Smooth muscle cell (in vitro differentiated cells): Measurements from ENCODE around the gene YWHAG. TPM values are rescaled to one million over a fixed set of nuclear protein-coding genes. Genes with fewer than 3 reads are reported as not detected.
"Not testable (repeated sequence)": the region's sequence is repeated elsewhere in the genome, so short reads cannot be mapped to it uniquely, and the experiment has no call there.

Source experiments
- DNase-seq: peaks from one replicate; lab custom pipeline; 2025; ENCODE audit not compliant: unreplicated experiment; lab: John Stamatoyannopoulos, UW
- H2AFZ ChIP-seq: fragments of 200-600 bp; sonication (generic); 2 replicates; pipeline ENCODE4 v1.6.0; 2016; ENCODE audit warnings: antibody characterized with exemption, low read depth, mild to moderate bottlenecking
- H3F3A ChIP-seq: fragments of 200-600 bp; sonication (generic); 2 replicates; pipeline ENCODE4 v1.6.0; 2017; ENCODE audit warnings: antibody characterized with exemption, low read depth
- H3K27ac ChIP-seq: fragments of 200-600 bp; sonication (generic); 2 replicates; pipeline ENCODE4 v1.5.1; 2016; ENCODE audit warnings: low read depth, mild to moderate bottlenecking
- H3K27me3 ChIP-seq: fragments of 200-600 bp; sonication (generic); 2 replicates; pipeline ENCODE4 v1.6.1; 2016; ENCODE audit warnings: low read depth, mild to moderate bottlenecking
- H3K36me3 ChIP-seq: fragments of 200-600 bp; sonication (generic); 2 replicates; pipeline ENCODE4 v1.5.1; 2016; ENCODE audit warnings: low read depth
- H3K4me1 ChIP-seq: fragments of 200-600 bp; sonication (generic); 2 replicates; pipeline ENCODE4 v1.5.1; 2016; ENCODE audit warnings: low read depth
- H3K4me2 ChIP-seq: fragments of 200-600 bp; sonication (generic); 2 replicates; pipeline ENCODE4 v1.6.0; 2016; ENCODE audit warnings: mild to moderate bottlenecking
- H3K4me3 ChIP-seq: fragments of 200-600 bp; sonication (generic); 2 replicates; pipeline ENCODE4 v1.5.1; 2016; ENCODE audit warnings: mild to moderate bottlenecking
- H3K79me2 ChIP-seq: fragments of 200-600 bp; sonication (generic); 2 replicates; pipeline ENCODE4 v1.6.0; 2016; ENCODE audit warnings: low read depth, mild to moderate bottlenecking
- H3K9ac ChIP-seq: fragments of 200-600 bp; sonication (generic); 2 replicates; pipeline ENCODE4 v1.6.0; 2016; ENCODE audit warnings: low read depth
- H3K9me3 ChIP-seq: fragments of 200-600 bp; sonication (generic); replicated peaks from 2 replicates; pipeline ENCODE4 v1.5.1; 2016; ENCODE audit warnings: low read depth
- H4K20me1 ChIP-seq: fragments of 200-600 bp; sonication (generic); 2 replicates; pipeline ENCODE4 v1.6.0; 2016; ENCODE audit warnings: low read depth
- WGBS: methylation state at CpG from one replicate; pipeline ENCODE4 v1.1.7; 2016; ENCODE audit warnings: low lambda C conversion rate; 5-methylcytosine and 5-hydroxymethylcytosine counted together
- polyA plus RNA-seq: library from polyadenylated mRNA; unstranded; fragments of >200 nt; fragmentation: Nextera tagmentation; extraction: Ambion mirVana; gene quantifications from 2 replicates; pipeline ENCODE4 v1.2.1, GENCODE V29; 2016
- total RNA-seq: library from RNA; depleted of rRNA; stranded (reverse); fragments of >200 nt; gene quantifications from 2 replicates; pipeline ENCODE4 v1.2.3, GENCODE V29; 2014
- TF ChIP-seq, protein P1 (sequence below): fragments of 200-600 bp; sonication (generic); IDR thresholded peaks from 2 replicates; pipeline ENCODE4 v1.5.1; 2017; ENCODE audit warnings: borderline replicate concordance, mild to moderate bottlenecking, antibody characterized with exemption; ENCODE audit not compliant: insufficient read depth, poor library complexity, severe bottlenecking

Gene YWHAG
- total and polyA plus RNA-seq, 2 experiments from 2014 or later = 17.6 to 132 TPM

DNA sequence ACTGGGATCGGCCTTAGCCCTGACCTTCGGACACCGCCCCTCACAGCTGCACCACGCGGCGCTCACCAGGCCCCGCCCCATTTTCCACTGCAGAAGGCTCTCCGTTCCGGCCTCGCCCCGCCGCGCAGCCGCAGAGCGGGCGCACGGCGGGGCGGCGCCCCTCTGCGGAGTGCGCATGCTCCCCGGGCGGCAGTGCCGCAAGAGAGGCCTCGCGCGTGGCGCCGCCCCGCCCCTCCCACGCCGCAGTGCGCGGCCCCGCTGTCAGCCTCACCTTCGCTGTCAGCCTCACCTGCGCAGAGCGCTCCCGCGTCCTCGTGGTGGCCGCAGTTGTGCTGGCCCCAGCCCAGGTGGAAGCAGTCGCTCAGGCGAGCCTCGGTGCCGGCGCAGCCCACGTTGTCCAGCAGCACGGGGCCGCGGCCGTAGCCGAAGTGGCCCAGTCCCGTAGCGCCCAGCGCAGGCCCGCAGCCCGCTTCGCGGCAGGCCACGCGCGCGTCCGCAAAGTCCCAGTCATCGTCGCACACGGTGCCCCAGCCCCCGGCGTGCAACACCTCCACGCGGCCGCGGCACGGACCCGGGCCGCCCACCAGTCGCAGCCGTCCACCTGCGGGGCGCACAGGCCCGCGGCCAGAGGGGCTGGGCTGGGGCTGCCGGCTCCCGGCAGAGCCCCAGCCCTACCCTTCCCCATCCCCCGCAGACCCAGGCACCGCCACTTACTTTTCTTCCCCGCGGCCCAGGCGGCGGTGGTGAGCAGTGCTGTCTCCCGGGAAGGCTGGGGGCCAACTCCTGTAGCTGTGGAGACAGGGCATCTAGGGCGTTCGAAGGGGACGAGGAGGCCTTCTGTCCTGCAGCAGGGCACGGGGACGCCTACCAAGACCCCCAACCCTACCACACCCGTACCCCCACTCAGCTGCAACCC lies 34.6 kb upstream of the YWHAG start:
- TF ChIP-seq, protein P1, sequence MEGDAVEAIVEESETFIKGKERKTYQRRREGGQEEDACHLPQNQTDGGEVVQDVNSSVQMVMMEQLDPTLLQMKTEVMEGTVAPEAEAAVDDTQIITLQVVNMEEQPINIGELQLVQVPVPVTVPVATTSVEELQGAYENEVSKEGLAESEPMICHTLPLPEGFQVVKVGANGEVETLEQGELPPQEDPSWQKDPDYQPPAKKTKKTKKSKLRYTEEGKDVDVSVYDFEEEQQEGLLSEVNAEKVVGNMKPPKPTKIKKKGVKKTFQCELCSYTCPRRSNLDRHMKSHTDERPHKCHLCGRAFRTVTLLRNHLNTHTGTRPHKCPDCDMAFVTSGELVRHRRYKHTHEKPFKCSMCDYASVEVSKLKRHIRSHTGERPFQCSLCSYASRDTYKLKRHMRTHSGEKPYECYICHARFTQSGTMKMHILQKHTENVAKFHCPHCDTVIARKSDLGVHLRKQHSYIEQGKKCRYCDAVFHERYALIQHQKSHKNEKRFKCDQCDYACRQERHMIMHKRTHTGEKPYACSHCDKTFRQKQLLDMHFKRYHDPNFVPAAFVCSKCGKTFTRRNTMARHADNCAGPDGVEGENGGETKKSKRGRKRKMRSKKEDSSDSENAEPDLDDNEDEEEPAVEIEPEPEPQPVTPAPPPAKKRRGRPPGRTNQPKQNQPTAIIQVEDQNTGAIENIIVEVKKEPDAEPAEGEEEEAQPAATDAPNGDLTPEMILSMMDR = no peak
- Histone ChIP-seq H3K4me1 (peaks cover 4% of the 10 kb centered on the region), H3K9me3 (no peaks in the 10 kb centered on the region), H2AFZ (peak overlapping the region; percentile 95), H3K27me3 (no peaks in the 10 kb centered on the region), H4K20me1 (no peaks in the 10 kb centered on the region), H3F3A (peaks cover 6% of the 10 kb centered on the region), H3K4me3 (peak overlapping the region; percentile 74), H3K4me2 (peak overlapping the region; percentile 97), H3K9ac (peak overlapping the region; percentile 67), H3K79me2 (no peaks in the 10 kb centered on the region), H3K36me3 (no peaks in the 10 kb centered on the region), H3K27ac (no peak overlapping the region)
- WGBS = 10% methylated on average over 45 of the region's 99 CpGs
- DNase-seq = peak; percentile 81

DNA sequence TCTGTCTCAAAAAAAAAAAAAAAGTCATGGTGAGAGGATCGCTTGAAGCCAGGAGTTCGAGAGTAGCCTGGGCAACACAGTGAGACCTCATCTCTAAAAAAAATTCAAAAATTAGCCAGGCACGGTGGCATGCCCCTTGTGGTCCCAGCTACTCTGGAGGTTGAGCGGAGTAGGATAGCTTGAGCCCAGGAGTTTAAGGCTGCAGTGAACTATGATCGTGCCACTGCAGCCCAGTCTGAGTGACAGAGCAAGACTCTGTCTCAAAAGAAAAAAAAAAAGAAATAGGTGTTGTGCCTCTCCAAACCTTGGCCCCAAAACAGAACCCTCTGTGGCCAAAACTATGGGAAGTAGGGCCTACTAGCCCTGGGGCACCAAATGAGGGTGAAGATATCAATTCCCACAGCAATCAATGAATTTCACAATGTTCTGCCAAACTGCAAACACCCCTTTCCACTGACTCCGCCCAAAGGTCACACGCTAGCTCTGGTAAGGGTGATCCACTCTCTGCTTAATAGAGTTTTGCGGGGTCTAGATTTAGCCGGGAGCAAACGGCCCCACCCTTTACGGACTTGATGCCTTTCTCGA lies 33.8 kb upstream of the YWHAG start:
- Histone ChIP-seq H3K4me1 (peaks cover 4% of the 10 kb centered on the region), H3K36me3 (no peaks in the 10 kb centered on the region), H3K4me2 (peak overlapping the region; percentile 97), H4K20me1 (no peaks in the 10 kb centered on the region), H2AFZ (peak overlapping the region; percentile 66), H3K4me3 (peak overlapping the region; percentile 74), H3K9me3 (no peaks in the 10 kb centered on the region), H3F3A (peaks cover 6% of the 10 kb centered on the region), H3K27ac (no peak overlapping the region), H3K27me3 (no peaks in the 10 kb centered on the region), H3K9ac (no peak overlapping the region), H3K79me2 (no peaks in the 10 kb centered on the region)
- DNase-seq = no peak
- 44% methylated on average over 12 of the region's 12 CpGs for WGBS
- TF ChIP-seq, protein P1 = no peak

DNA sequence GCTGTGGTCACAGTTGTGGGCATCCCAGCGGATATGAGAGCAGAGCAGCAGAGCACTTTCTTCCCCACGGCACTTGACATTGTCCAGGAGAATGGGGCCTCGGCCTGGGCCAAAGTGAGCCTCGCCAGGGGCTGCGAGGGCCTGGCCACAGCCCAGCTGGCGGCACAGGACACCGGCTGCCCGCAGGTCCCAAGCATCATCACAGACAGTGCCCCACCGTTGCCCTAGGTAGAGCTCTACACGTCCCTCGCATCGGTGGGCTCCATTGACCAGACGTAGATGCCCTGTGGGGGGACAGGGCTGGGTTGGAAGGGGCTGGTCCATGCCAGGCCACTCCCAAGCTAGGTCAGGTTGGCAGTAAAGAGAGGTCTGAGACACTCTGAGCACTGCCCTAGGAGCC lies 31.3 kb upstream of the YWHAG start:
- H2AFZ ChIP-seq = no peak overlapping the region
- no peak for DNase-seq
- H3K27me3 ChIP-seq = no peaks in the 10 kb centered on the region
- H3K27ac ChIP-seq = no peak overlapping the region
- peaks cover 6% of the 10 kb centered on the region for H3F3A ChIP-seq
- H3K4me3 ChIP-seq = no peak overlapping the region
- H3K4me1 ChIP-seq = peaks cover 4% of the 10 kb centered on the region
- 99% methylated on average over 13 of the region's 13 CpGs for WGBS
- TF ChIP-seq, protein P1 = no peak
- no peaks in the 10 kb centered on the region for H3K79me2 ChIP-seq
- no peaks in the 10 kb centered on the region for H3K9me3 ChIP-seq
- H3K36me3 ChIP-seq = no peaks in the 10 kb centered on the region
- no peaks in the 10 kb centered on the region for H4K20me1 ChIP-seq
- no peak overlapping the region for H3K4me2 ChIP-seq
- H3K9ac ChIP-seq = no peak overlapping the region

DNA sequence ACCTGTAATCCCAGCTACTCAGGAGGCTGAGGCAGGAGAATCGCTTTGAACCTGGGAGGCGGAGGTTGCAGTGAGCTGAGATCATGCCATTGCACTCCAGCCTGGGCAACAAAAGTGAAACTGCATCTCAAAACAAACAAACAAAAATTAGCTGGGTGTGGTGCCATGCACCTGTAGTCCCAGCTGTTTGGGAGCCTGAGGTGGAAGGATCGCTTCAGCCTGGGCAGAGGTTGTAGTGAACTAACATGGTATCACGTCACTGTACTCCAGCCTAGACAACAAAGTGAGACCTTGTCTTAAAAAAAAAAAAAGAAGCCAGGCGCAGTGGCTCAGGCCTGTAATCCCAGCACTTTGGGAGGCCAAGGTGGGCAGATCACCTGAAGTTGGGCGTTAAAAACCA lies 29.0 kb upstream of the YWHAG start:
- not testable (repeated sequence) for H3K9ac ChIP-seq, H3K79me2 ChIP-seq, H3K27me3 ChIP-seq, H3K4me3 ChIP-seq, H3F3A ChIP-seq, H2AFZ ChIP-seq, H3K9me3 ChIP-seq, H3K36me3 ChIP-seq, H3K27ac ChIP-seq, H3K4me1 ChIP-seq, H4K20me1 ChIP-seq, DNase-seq, H3K4me2 ChIP-seq
- WGBS = 95% methylated on average over 6 of the region's 6 CpGs
